Body of pancreas (tissue), 4 donors: ENCODE data around the gene MYMX.

Experiments
- CTCF ChIP-seq, 7 experiments: fragments of 450-650 bp in 4 of 7; fragments of 200-600 bp in 3 of 7; sonication (generic) in 3 of 7; IDR thresholded peaks; one replicate each; pipeline ENCODE4 v1.5.1; 2016 to 2019; ENCODE audit warnings: antibody characterized with exemption in 7 of 7
- POLR2A ChIP-seq, 3 donors: fragments of 450-650 bp; IDR thresholded peaks; one replicate each; pipeline ENCODE4 v1.6.1; 2016; ENCODE audit warnings: antibody characterized with exemption in 3 of 3, mild to moderate bottlenecking in 2 of 3

GRCh38 chr6:44190715-44191114 lies 26.0 kb upstream of the MYMX start:
- no peak for TF ChIP-seq CTCF (IDR thresholded peaks at IDR 0.05)
- no peak for TF ChIP-seq POLR2A (IDR thresholded peaks at IDR 0.05)
